NB4 (cell line): Measurements from ENCODE around the gene EFCAB7.

ENCODE experiments used
- DNase-seq: peaks from one replicate; pipeline ENCODE4 v3.0.0; 2010; ENCODE audit warnings: low read depth
- H3K4me3 ChIP-seq: one replicate; pipeline ENCODE4 v1.5.1; 2011; ENCODE audit warnings: mild to moderate bottlenecking, low read depth, low read length, moderate library complexity
- CTCF ChIP-seq: IDR thresholded peaks from one replicate; pipeline ENCODE4 v1.5.1; 2012; ENCODE audit warnings: low read depth, low read length
- MAX ChIP-seq: IDR thresholded peaks from 2 replicates; pipeline ENCODE4 v1.6.1; 2011; ENCODE audit warnings: low read depth, low read length
- MYC ChIP-seq: IDR thresholded peaks from 2 replicates; pipeline ENCODE4 v1.6.1; 2011; ENCODE audit warnings: low read depth, low read length
- POLR2A ChIP-seq: IDR thresholded peaks from 2 replicates; pipeline ENCODE4 v1.6.1; 2011; ENCODE audit warnings: mild to moderate bottlenecking; ENCODE audit not compliant: insufficient read length; ENCODE audit errors: extremely low read depth

Gene EFCAB7, protein sequence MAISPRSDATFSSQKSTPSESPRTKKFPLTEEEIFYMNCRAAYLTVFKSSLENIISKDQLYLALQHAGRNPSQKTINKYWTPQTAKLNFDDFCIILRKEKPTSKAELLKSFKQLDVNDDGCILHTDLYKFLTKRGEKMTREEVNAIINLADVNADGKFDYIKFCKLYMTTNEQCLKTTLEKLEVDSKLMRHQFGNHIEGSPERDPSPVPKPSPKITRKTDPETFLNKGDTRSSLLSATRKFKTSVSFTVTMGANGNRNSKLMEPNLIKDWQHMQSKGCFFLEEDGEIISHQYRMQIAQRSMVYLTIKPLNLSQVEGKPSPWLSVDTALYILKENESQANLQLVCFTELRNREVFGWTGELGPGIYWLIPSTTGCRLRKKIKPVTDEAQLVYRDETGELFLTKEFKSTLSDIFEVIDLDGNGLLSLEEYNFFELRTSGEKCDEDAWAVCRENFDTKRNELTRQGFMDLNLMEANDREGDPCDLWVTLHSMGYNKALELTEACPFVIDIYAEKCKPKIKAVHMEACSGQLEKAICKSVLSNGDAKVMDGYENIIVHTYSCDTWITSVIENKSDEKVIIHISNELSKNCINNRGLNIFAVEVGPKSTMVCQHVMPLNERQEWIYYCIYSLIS

DNA sequence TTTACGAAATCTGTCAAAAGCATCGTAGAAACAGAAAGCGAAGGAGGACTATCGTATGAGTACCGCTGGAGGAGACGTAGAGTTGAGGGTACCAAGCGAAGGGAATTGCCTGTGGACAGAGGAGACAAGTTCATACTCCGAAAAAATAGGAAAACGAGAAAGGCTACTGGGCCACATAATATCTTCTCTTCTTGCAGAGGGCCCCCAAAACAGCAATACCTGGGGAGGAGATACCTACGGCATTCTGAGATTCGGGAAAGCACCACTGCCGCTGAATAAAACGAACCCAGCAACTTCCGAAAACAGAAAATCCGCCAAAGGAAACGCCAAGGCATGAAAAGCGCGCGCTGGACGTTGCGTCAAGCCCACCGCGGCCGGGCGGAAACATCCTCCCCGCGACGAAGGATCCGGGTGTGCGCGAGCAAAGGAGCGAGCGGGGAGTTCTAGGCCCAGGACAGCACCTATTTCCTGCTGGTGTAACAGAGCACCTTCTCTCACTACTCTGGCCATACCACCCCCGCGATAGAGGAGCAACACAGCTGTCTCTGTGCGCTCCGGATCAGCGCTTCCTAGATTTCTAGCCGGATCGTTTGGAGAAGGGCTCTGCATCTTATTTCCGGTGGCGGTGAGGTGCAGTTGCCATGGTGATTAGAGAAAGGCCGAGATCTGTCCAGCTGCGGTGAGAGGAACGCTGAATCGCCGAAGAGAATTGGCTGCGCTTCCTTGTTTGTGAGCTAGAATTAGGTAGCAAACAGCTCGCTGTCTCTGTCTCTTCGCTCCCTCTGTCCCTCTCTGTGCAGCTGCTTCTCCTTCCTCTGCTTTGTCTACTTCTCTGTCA lies at the start of gene EFCAB7, which contains the start of gene ITGB3BP:
EFCAB7 (plus strand) TSS at position 635 of the 838 bp plus-strand sequence. CDS start 2,048 bp downstream, outside the sequence.
ITGB3BP (minus strand) TSS at position 335 of the 838 bp plus-strand sequence; CDS start at position 243, 92 bp downstream.
- TF ChIP-seq POLR2A: peak; percentile 57
- TF ChIP-seq MYC: no peak
- peak; percentile 42 for TF ChIP-seq MAX
- H3K4me3 ChIP-seq: peak within 1 kb of the TSS; percentile 95
- peak; percentile 93 for DNase-seq

DNA sequence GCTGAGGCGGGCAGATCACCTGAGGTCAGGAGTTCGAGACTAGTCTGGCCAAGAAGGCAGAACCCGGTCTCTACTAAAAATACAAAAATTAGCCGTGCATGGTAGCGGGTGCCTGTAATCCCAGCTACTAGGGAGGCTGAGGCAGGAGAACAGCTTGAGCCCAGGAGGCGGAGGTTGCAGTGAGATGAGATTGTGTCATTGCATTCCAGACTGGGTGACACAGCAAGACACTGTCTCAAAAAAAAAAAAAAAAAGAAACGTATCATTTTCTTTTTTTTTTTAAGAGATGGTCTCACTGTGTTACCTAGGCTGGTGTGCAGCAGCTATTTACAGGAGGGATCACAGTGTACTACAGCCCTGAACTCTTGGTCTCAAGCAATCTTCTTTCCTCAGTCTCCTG lies 47.6 kb upstream of the EFCAB7 start:
- DNase-seq: no peak
- no peak for TF ChIP-seq POLR2A
- TF ChIP-seq MAX: no peak
- no peak for TF ChIP-seq CTCF
- TF ChIP-seq MYC: no peak
- H3K4me3 ChIP-seq: no peak overlapping the region

DNA sequence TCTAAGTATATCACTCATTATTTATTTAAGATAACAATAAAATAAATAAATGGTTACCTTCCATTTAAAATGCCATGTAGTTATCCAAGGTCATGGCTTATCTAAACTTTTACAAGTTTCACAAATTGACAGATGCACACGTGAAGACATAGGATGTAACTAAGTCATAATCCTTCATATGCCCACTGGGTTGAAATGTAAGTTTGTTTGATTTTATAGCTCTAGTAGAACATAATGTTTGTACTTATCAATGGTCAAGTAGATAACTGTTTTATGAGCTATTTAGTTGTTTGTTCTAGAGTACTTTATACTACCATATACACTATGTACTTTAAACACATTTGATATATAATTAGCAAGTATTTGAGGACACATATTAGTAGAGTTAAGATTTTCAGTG lies 43.3 kb upstream of the EFCAB7 start:
- no peak overlapping the region for H3K4me3 ChIP-seq
- TF ChIP-seq POLR2A (no peak), CTCF (no peak), MYC (no peak), MAX (no peak)
- no peak for DNase-seq

- TF ChIP-seq CTCF: no peak
- no peak for TF ChIP-seq MAX
- TF ChIP-seq MYC: no peak
- no peak for TF ChIP-seq POLR2A
- no peak overlapping the region for H3K4me3 ChIP-seq
- no peak for DNase-seq
Measured at GRCh38 chr1:63486629-63487028, 36.7 kb upstream of the EFCAB7 start.

DNA sequence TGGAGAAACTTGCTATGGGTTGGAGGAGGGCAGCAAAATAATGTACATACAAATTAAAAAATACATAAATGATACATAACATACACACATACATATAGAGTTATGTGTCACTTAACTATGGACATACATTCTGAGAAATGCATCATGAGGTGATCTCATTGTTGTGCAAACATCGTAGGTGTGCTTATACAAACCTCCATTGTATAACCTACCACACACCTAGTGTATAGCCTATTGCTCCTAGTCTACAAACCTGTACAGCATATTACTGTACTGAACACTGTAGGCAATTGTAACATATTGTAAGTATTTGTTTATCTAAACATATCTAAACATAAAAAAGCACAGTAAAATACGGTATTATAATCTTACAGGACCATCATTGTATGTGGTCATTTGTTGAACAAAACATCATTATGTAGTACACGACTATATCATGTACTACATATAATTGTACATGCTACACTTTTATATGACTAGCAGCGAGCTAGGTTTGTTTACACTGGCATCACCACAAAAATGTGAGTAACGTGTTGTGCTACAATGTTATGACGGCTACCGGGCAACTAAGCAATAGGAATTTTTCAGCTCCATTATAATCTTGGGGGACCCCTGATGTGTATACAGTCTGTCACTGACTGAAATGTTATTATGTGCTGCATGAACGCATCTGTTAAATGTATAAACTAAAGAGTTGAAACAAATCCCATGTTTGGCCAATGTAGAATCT lies 35.8 kb upstream of the EFCAB7 start:
- no peak for DNase-seq
- H3K4me3 ChIP-seq: no peak overlapping the region
- no peak for TF ChIP-seq POLR2A
- TF ChIP-seq CTCF: no peak
- TF ChIP-seq MYC: no peak
- no peak for TF ChIP-seq MAX
